ENCODE data around the gene ZFC3H1.

DNA sequence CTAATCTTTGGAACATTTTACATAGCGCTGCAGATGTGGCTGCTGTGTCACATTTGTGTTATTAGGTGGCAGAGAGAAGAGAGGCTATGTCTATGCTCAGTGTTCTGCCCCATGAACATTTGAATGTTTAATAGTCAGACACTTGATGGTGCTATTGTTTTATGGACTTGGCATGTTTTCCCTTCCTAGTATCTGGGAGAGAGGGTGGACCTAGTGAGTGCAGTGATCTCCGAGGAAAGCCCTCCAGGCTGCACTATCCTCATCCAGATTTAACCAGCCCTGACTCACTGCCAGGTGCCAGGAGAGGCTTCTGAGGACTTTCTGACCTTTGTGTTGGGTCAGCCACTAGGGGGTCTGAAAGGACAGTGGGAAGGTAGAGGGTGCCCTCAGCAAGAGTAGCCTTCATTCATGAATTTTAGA lies 24.3 kb downstream of the ZFC3H1 start:
- TF ChIP-seq EZH2 (IDR thresholded peaks at IDR 0.05; ENCODE audit: insufficient read depth, poor library complexity, severe bottlenecking) (no peak), EZH2phosphoT487 (IDR thresholded peaks at IDR 0.05; ENCODE audit: insufficient read depth, low read depth) (no peak)
